ENCODE measurements around the gene ELFN1.

DNA sequence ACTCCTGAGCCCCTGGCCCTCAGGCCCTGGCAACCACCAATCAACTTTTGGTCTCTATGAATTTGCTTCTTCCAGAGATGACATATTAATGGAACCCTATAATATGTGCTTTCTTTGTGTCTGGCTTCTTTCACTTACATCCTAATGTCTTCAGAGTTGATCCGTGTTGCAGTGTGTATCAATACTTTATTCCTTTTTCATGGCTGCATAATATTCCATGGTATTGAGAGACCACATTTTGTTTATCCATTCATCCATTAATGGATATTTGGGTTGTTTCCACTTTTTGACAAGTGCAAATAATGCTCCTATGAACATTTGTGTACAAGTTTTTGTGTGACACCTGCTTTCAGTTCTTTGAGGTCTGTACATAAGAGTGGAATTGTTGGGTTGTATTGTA, 43.3 kb upstream of the ELFN1 start:
- TF ChIP-seq, protein P1, sequence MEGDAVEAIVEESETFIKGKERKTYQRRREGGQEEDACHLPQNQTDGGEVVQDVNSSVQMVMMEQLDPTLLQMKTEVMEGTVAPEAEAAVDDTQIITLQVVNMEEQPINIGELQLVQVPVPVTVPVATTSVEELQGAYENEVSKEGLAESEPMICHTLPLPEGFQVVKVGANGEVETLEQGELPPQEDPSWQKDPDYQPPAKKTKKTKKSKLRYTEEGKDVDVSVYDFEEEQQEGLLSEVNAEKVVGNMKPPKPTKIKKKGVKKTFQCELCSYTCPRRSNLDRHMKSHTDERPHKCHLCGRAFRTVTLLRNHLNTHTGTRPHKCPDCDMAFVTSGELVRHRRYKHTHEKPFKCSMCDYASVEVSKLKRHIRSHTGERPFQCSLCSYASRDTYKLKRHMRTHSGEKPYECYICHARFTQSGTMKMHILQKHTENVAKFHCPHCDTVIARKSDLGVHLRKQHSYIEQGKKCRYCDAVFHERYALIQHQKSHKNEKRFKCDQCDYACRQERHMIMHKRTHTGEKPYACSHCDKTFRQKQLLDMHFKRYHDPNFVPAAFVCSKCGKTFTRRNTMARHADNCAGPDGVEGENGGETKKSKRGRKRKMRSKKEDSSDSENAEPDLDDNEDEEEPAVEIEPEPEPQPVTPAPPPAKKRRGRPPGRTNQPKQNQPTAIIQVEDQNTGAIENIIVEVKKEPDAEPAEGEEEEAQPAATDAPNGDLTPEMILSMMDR (IDR thresholded peaks at IDR 0.05): no peak
- no peak for TF ChIP-seq POLR2A (IDR thresholded peaks at IDR 0.05)
- TF ChIP-seq EP300 (IDR thresholded peaks at IDR 0.05): no peak

Data from gastroesophageal sphincter (tissue), 3 donors.